ENCODE data around the gene FHOD1. TPM values are rescaled to one million over a fixed set of nuclear protein-coding genes. Genes with fewer than 3 reads are reported as not detected.

FHOD1 gene
- total and polyA plus RNA-seq, 2 donors (not counting 1 experiment from before 2014, with no cell fraction given) = 7.1 to 32.7 TPM

- Histone ChIP-seq H3K27ac (ENCODE audit: insufficient read depth, low read length) (no peak overlapping the region), H4K20me1 (ENCODE audit: control insufficient read depth, extremely low read depth, insufficient read depth, low read length) (no peaks in the 10 kb centered on the region), H3K79me2 (ENCODE audit: control insufficient read depth, insufficient read depth, low read length) (no peaks in the 10 kb centered on the region), H3K4me3 (replicated peaks in 1 of 4; ENCODE audit: control extremely low read depth in 1 of 4, insufficient read depth in 1 of 4, low read depth in 3 of 4, low read length in 4 of 4) (no peak overlapping the region), H3K36me3 (ENCODE audit: control insufficient read depth, insufficient read depth, low read length) (peaks cover 36% of the 10 kb centered on the region), H3K4me1 (ENCODE audit: control insufficient read depth, extremely low read depth, insufficient read depth, low read length) (peaks cover 3% of the 10 kb centered on the region), H3K9ac (ENCODE audit: insufficient read depth, low read length) (no peak overlapping the region), H3K4me2 (ENCODE audit: extremely low read depth, insufficient read depth, low read length) (no peak overlapping the region), H3K9me3 (ENCODE audit: control insufficient read depth, insufficient read depth, low read depth, low read length) (no peaks in the 10 kb centered on the region), H2AFZ (ENCODE audit: low read length) (no peak overlapping the region), H3K27me3 (ENCODE audit: control insufficient read depth, insufficient read depth, low read length) (no peaks in the 10 kb centered on the region)
- TF ChIP-seq EZH2 (IDR thresholded peaks at IDR 0.05; ENCODE audit: low read length, missing control alignments) (no peak), CTCF (conservative IDR thresholded peaks at IDR 0.05 in 1 of 2, IDR thresholded peaks at IDR 0.05 in 1 of 2; ENCODE audit: low read depth in 1 of 2, low read length in 2 of 2) (no peak)
- no peak for DNase-seq (ENCODE audit: low read depth in 2 of 2)
Measured at GRCh38 chr16:67202426-67202825, 44.9 kb downstream of the FHOD1 start.

- H2AFZ ChIP-seq (ENCODE audit: low read length) = no peak overlapping the region
- no peak for DNase-seq (ENCODE audit: low read depth in 2 of 2)
- no peak overlapping the region for H3K9ac ChIP-seq (ENCODE audit: insufficient read depth, low read length)
- no peaks in the 10 kb centered on the region for H3K27me3 ChIP-seq (ENCODE audit: control insufficient read depth, insufficient read depth, low read length)
- no peaks in the 10 kb centered on the region for H3K4me1 ChIP-seq (ENCODE audit: control insufficient read depth, extremely low read depth, insufficient read depth, low read length)
- H3K27ac ChIP-seq (ENCODE audit: insufficient read depth, low read length) = no peak overlapping the region
- peaks cover 36% of the 10 kb centered on the region for H3K36me3 ChIP-seq (ENCODE audit: control insufficient read depth, insufficient read depth, low read length)
- TF ChIP-seq CTCF (conservative IDR thresholded peaks at IDR 0.05 in 1 of 2, IDR thresholded peaks at IDR 0.05 in 1 of 2; ENCODE audit: low read depth in 1 of 2, low read length in 2 of 2) (no peak), EZH2 (IDR thresholded peaks at IDR 0.05; ENCODE audit: low read length, missing control alignments) (no peak)
- no peak overlapping the region for H3K4me2 ChIP-seq (ENCODE audit: extremely low read depth, insufficient read depth, low read length)
- no peaks in the 10 kb centered on the region for H4K20me1 ChIP-seq (ENCODE audit: control insufficient read depth, extremely low read depth, insufficient read depth, low read length)
- no peaks in the 10 kb centered on the region for H3K9me3 ChIP-seq (ENCODE audit: control insufficient read depth, insufficient read depth, low read depth, low read length)
- no peaks in the 10 kb centered on the region for H3K79me2 ChIP-seq (ENCODE audit: control insufficient read depth, insufficient read depth, low read length)
- no peak overlapping the region for H3K4me3 ChIP-seq (replicated peaks in 1 of 4; ENCODE audit: control extremely low read depth in 1 of 4, insufficient read depth in 1 of 4, low read depth in 3 of 4, low read length in 4 of 4)
Measured at GRCh38 chr16:67201411-67202345, 45.6 kb downstream of the FHOD1 start.

- H3K79me2 ChIP-seq (ENCODE audit: control insufficient read depth, insufficient read depth, low read length) = no peaks in the 10 kb centered on the region
- H3K9me3 ChIP-seq (ENCODE audit: control insufficient read depth, insufficient read depth, low read depth, low read length) = no peaks in the 10 kb centered on the region
- no peak overlapping the region for H3K4me3 ChIP-seq (replicated peaks in 1 of 4; ENCODE audit: control extremely low read depth in 1 of 4, insufficient read depth in 1 of 4, low read depth in 3 of 4, low read length in 4 of 4)
- H3K9ac ChIP-seq (ENCODE audit: insufficient read depth, low read length) = no peak overlapping the region
- no peaks in the 10 kb centered on the region for H3K4me1 ChIP-seq (ENCODE audit: control insufficient read depth, extremely low read depth, insufficient read depth, low read length)
- H4K20me1 ChIP-seq (ENCODE audit: control insufficient read depth, extremely low read depth, insufficient read depth, low read length) = no peaks in the 10 kb centered on the region
- H3K4me2 ChIP-seq (ENCODE audit: extremely low read depth, insufficient read depth, low read length) = no peak overlapping the region
- H3K36me3 ChIP-seq (ENCODE audit: control insufficient read depth, insufficient read depth, low read length) = peaks cover 46% of the 10 kb centered on the region
- no peak for TF ChIP-seq CTCF (conservative IDR thresholded peaks at IDR 0.05 in 1 of 2, IDR thresholded peaks at IDR 0.05 in 1 of 2; ENCODE audit: low read depth in 1 of 2, low read length in 2 of 2)
- no peak for TF ChIP-seq EZH2 (IDR thresholded peaks at IDR 0.05; ENCODE audit: low read length, missing control alignments)
- no peak overlapping the region for H3K27ac ChIP-seq (ENCODE audit: insufficient read depth, low read length)
- H3K27me3 ChIP-seq (ENCODE audit: control insufficient read depth, insufficient read depth, low read length) = no peaks in the 10 kb centered on the region
- H2AFZ ChIP-seq (ENCODE audit: low read length) = no peak overlapping the region
- DNase-seq (ENCODE audit: low read depth in 2 of 2) = no peak
Measured at GRCh38 chr16:67200491-67200890, 46.8 kb downstream of the FHOD1 start.
